ENCODE measurements around the gene PEG3. TPM values are rescaled to one million over a fixed set of nuclear protein-coding genes. Genes with fewer than 3 reads are reported as not detected.

Gene PEG3
- total RNA-seq, 1 experiment from 2014 or later: 353 TPM

- H3K9me3 ChIP-seq (ENCODE audit: low read depth, low read length, poor library complexity, severe bottlenecking): no peaks in the 10 kb centered on the region
Measured at GRCh38 chr19:56821675-56822074, 18.9 kb downstream of the PEG3 start.

DNA sequence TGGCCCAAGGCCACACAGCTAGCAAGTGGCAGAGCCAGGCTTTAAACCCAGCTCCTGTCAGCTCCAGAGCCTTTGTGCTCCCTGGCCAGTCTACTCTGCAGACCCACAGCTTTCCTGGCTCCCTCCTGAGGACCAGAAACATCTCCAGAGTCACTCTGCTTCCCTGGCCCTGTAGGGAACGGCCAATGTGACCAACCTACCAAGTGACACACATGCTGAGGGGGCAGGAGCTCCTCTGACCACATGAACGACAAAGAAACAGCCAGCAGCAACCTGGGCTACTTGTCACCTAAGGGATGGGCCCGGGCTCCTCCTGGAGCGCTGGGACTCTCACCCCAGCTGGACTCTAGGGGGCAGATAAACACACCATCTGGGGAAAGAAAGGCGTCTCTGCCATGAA is 19.3 kb downstream of the PEG3 start:
- CTCF ChIA-PET: no interaction called here
- H3K4me3 ChIP-seq (ENCODE audit: low read depth, low read length, poor library complexity, severe bottlenecking): no peak overlapping the region
- H3K4me1 ChIP-seq (ENCODE audit: insufficient read depth, low read length, poor library complexity, severe bottlenecking): no peaks in the 10 kb centered on the region
- H3K27me3 ChIP-seq (replicated peaks; ENCODE audit: insufficient read depth, low read depth, low read length, poor library complexity): no peaks in the 10 kb centered on the region
- TF ChIP-seq CTCF (conservative IDR thresholded peaks at IDR 0.05; ENCODE audit: low read depth, low read length): no peak
- no TSS peak for BruUV-seq (replicated peaks)
- DNase-seq (ENCODE audit: low spot score): no peak
- POLR2A ChIA-PET (ENCODE audit: low non-redundant PET): no interaction called here
- intact Hi-C loops (cut with micrococcal nuclease; ENCODE audit: unreplicated experiment): no loop called here
- H3K36me3 ChIP-seq (ENCODE audit: insufficient read depth, low read length, poor library complexity, severe bottlenecking): peaks cover 99% of the 10 kb centered on the region
- H3K9me3 ChIP-seq (ENCODE audit: low read depth, low read length, poor library complexity, severe bottlenecking): no peaks in the 10 kb centered on the region
- no peak overlapping the region for H3K27ac ChIP-seq (ENCODE audit: low read depth, low read length, poor library complexity, severe bottlenecking)

More at GRCh38 chr19:56821675-56822074, 18.9 kb downstream of the PEG3 start:
- no peak for TF ChIP-seq CTCF (conservative IDR thresholded peaks at IDR 0.05; ENCODE audit: low read depth, low read length)
- no peak for TF ChIP-seq EZH2 (IDR thresholded peaks at IDR 0.05; ENCODE audit: borderline replicate concordance, low read depth, low read length, poor library complexity, severe bottlenecking)
- BruUV-seq (replicated peaks): no TSS peak
- ChIA-PET POLR2A (ENCODE audit: low non-redundant PET) (no interaction called here), CTCF (no interaction called here)
- DNase-seq (ENCODE audit: low spot score): no peak
- Histone ChIP-seq H3K36me3 (ENCODE audit: insufficient read depth, low read length, poor library complexity, severe bottlenecking) (peaks cover 99% of the 10 kb centered on the region), H3K27me3 (replicated peaks; ENCODE audit: insufficient read depth, low read depth, low read length, poor library complexity) (no peaks in the 10 kb centered on the region), H3K4me3 (ENCODE audit: low read depth, low read length, poor library complexity, severe bottlenecking) (no peak overlapping the region), H3K27ac (ENCODE audit: low read depth, low read length, poor library complexity, severe bottlenecking) (peak overlapping the region; percentile 30), H3K4me1 (ENCODE audit: insufficient read depth, low read length, poor library complexity, severe bottlenecking) (no peaks in the 10 kb centered on the region)
- intact Hi-C loops (cut with micrococcal nuclease; ENCODE audit: unreplicated experiment): no loop called here

GRCh38 chr19:56819166-56819565 is 21.4 kb downstream of the PEG3 start:
- TF ChIP-seq EZH2 (IDR thresholded peaks at IDR 0.05; ENCODE audit: borderline replicate concordance, low read depth, low read length, poor library complexity, severe bottlenecking): no peak
- no peak for TF ChIP-seq CTCF (conservative IDR thresholded peaks at IDR 0.05; ENCODE audit: low read depth, low read length)
- DNase-seq (ENCODE audit: low spot score): no peak
- Histone ChIP-seq H3K27ac (ENCODE audit: low read depth, low read length, poor library complexity, severe bottlenecking) (no peak overlapping the region), H3K4me1 (ENCODE audit: insufficient read depth, low read length, poor library complexity, severe bottlenecking) (no peaks in the 10 kb centered on the region), H3K27me3 (replicated peaks; ENCODE audit: insufficient read depth, low read depth, low read length, poor library complexity) (no peaks in the 10 kb centered on the region), H3K4me3 (ENCODE audit: low read depth, low read length, poor library complexity, severe bottlenecking) (no peak overlapping the region), H3K9me3 (ENCODE audit: low read depth, low read length, poor library complexity, severe bottlenecking) (no peaks in the 10 kb centered on the region), H3K36me3 (ENCODE audit: insufficient read depth, low read length, poor library complexity, severe bottlenecking) (peaks cover 98% of the 10 kb centered on the region)
- intact Hi-C loops (cut with micrococcal nuclease; ENCODE audit: unreplicated experiment): no loop called here
- ChIA-PET CTCF (no interaction called here), POLR2A (ENCODE audit: low non-redundant PET) (no interaction called here)
- BruUV-seq (replicated peaks): no TSS peak

Measured in A673 (cell line).